ENCODE data around the gene CAPN10.

CAPN10 gene

GRCh38 chr2:240553956-240554480 lies 32.5 kb upstream of the CAPN10 start:
- Mint-ChIP-seq H3K9me3 (peaks cover 23% of the 10 kb centered on the region), H3K36me3 (ENCODE audit: low read depth) (peaks cover 44% of the 10 kb centered on the region), H3K27ac (no peak overlapping the region), H3K4me1 (peaks cover 35% of the 10 kb centered on the region), H3K27me3 (ENCODE audit: low read depth, poor library complexity) (peaks cover 2% of the 10 kb centered on the region), H3K4me3 (no peak overlapping the region)
- no peak for DNase-seq
- no peak for TF ChIP-seq CTCF (IDR thresholded peaks at IDR 0.05)

GRCh38 chr2:240554767-240555493 lies 31.6 kb upstream of the CAPN10 start:
- peaks cover 43% of the 10 kb centered on the region for H3K4me1 Mint-ChIP-seq
- H3K27ac Mint-ChIP-seq = no peak overlapping the region
- H3K27me3 Mint-ChIP-seq (ENCODE audit: low read depth, poor library complexity) = peaks cover 3% of the 10 kb centered on the region
- DNase-seq = no peak
- peaks cover 22% of the 10 kb centered on the region for H3K9me3 Mint-ChIP-seq
- no peak for TF ChIP-seq CTCF (IDR thresholded peaks at IDR 0.05)
- H3K36me3 Mint-ChIP-seq (ENCODE audit: low read depth) = peaks cover 44% of the 10 kb centered on the region
- H3K4me3 Mint-ChIP-seq = no peak overlapping the region

- peaks cover 36% of the 10 kb centered on the region for H3K36me3 Mint-ChIP-seq (ENCODE audit: low read depth)
- H3K27me3 Mint-ChIP-seq (ENCODE audit: low read depth, poor library complexity) = peaks cover 3% of the 10 kb centered on the region
- no peak for DNase-seq
These were observed 30.8 kb upstream of the CAPN10 start for GRCh38 chr2:240555541-240556250.

GRCh38 chr2:240556553-240557100 lies 29.9 kb upstream of the CAPN10 start:
- peaks cover 46% of the 10 kb centered on the region for H3K4me1 Mint-ChIP-seq
- H3K27ac Mint-ChIP-seq = no peak overlapping the region
- TF ChIP-seq CTCF (IDR thresholded peaks at IDR 0.05) = peak; percentile 27
- H3K27me3 Mint-ChIP-seq (ENCODE audit: low read depth, poor library complexity) = peaks cover 3% of the 10 kb centered on the region
- H3K36me3 Mint-ChIP-seq (ENCODE audit: low read depth) = peaks cover 27% of the 10 kb centered on the region
- H3K4me3 Mint-ChIP-seq = no peak overlapping the region
- DNase-seq = peak; percentile 46
- peaks cover 6% of the 10 kb centered on the region for H3K9me3 Mint-ChIP-seq

More at GRCh38 chr2:240555541-240556250, 30.8 kb upstream of the CAPN10 start:
- Mint-ChIP-seq H3K4me3 (no peak overlapping the region), H3K27ac (no peak overlapping the region), H3K9me3 (peaks cover 15% of the 10 kb centered on the region), H3K4me1 (peaks cover 44% of the 10 kb centered on the region)
- no peak for TF ChIP-seq CTCF (IDR thresholded peaks at IDR 0.05)

- Mint-ChIP-seq H3K4me1 (peaks cover 45% of the 10 kb centered on the region), H3K9me3 (no peaks in the 10 kb centered on the region), H3K27ac (no peak overlapping the region), H3K36me3 (ENCODE audit: low read depth) (peaks cover 21% of the 10 kb centered on the region), H3K4me3 (no peak overlapping the region), H3K27me3 (ENCODE audit: low read depth, poor library complexity) (peaks cover 3% of the 10 kb centered on the region)
- no peak for DNase-seq
- no peak for TF ChIP-seq CTCF (IDR thresholded peaks at IDR 0.05)
These were observed 29.3 kb upstream of the CAPN10 start for GRCh38 chr2:240557101-240557751.
